Natural killer cell (primary cell): ENCODE results near the gene TCF21. TPM values are rescaled to one million over a fixed set of nuclear protein-coding genes. Genes with fewer than 3 reads are reported as not detected.
A peak's percentile ranks its signal among the peaks of the same experiment; 100 is the strongest.

ENCODE experiments used
- ATAC-seq, 3 donors: fragments of 150-1000 bp in 2 of 3; fragments of 200-7000 bp in 1 of 3; cut with Tn5 transposase; 1 replicate in 1 of 3; 2 replicates in 2 of 3; pipeline ENCODE4 v1.10.0; 2021; ENCODE audit warnings: mild to moderate bottlenecking in 2 of 3, moderate library complexity in 2 of 3
- DNase-seq, 2 donors: peaks; one replicate each; pipeline versions ENCODE4 v3.0.0 to v3.0.0-alpha.2; 2013 to 2021; ENCODE audit warnings: mixed read lengths in 1 of 2
- H3K27ac ChIP-seq: one replicate; pipeline ENCODE4 v1.5.1; 2013; ENCODE audit warnings: mild to moderate bottlenecking, low read length
- H3K27me3 ChIP-seq: one replicate; pipeline ENCODE4 v1.6.1; 2013; ENCODE audit warnings: low read length; ENCODE audit not compliant: control insufficient read depth, insufficient read depth
- H3K36me3 ChIP-seq: one replicate; pipeline ENCODE4 v1.6.1; 2013; ENCODE audit warnings: low read length; ENCODE audit not compliant: control insufficient read depth, insufficient read depth
- H3K4me1 ChIP-seq: one replicate; pipeline ENCODE4 v1.6.1; 2013; ENCODE audit warnings: low read length; ENCODE audit not compliant: control insufficient read depth, insufficient read depth
- H3K4me3 ChIP-seq: one replicate; pipeline ENCODE4 v1.5.1; 2013; ENCODE audit warnings: low read length
- H3K9me3 ChIP-seq: one replicate; pipeline ENCODE4 v1.6.1; 2013; ENCODE audit warnings: low read length; ENCODE audit not compliant: control insufficient read depth, insufficient read depth
- H3K27ac Mint-ChIP-seq, 2 donors: one replicate each; pipeline ENCODE4 v1.8.0; 2022; ENCODE audit warnings: mild to moderate bottlenecking in 2 of 2, mixed read lengths in 2 of 2, moderate library complexity in 1 of 2
- H3K27me3 Mint-ChIP-seq, 2 donors: one replicate each; pipeline ENCODE4 v1.8.0; 2022; ENCODE audit warnings: low read depth in 2 of 2, mixed read lengths in 2 of 2
- H3K36me3 Mint-ChIP-seq: one replicate; pipeline ENCODE4 v1.8.0; 2022; ENCODE audit warnings: mixed read lengths
- H3K4me1 Mint-ChIP-seq, 2 donors: one replicate each; pipeline ENCODE4 v1.8.0; 2022; ENCODE audit warnings: mixed read lengths in 2 of 2
- H3K4me3 Mint-ChIP-seq: one replicate; pipeline ENCODE4 v1.8.0; 2022; ENCODE audit warnings: mild to moderate bottlenecking, moderate library complexity, mixed read lengths
- H3K9me3 Mint-ChIP-seq, 2 donors: one replicate each; pipeline ENCODE4 v1.8.0; 2022; ENCODE audit warnings: mixed read lengths in 2 of 2
- WGBS: methylation state at CpG from one replicate; pipeline ENCODE4 v1.1.7; 2013; ENCODE audit warnings: missing lambda C conversion rate; ENCODE audit not compliant: insufficient coverage; 5-methylcytosine and 5-hydroxymethylcytosine counted together
- intact Hi-C: fragments of 100-400 bp; cut with micrococcal nuclease; formaldehyde crosslinking; loops from one replicate; pipeline ENCODE4 v1.14.2; 2022
- total RNA-seq, 4 donors: library from RNA; stranded (reverse); fragments of 120-200 nt in 1 of 4; gene quantifications; one replicate each; pipeline versions ENCODE4 v1.2.3 to v1.2.4, GENCODE V29; 2013 to 2022
- TF ChIP-seq, protein P1 (sequence below): fragments of 200-600 bp; IDR thresholded peaks from one replicate; pipeline ENCODE4 v1.8.0; 2022; ENCODE audit warnings: antibody characterized with exemption

TCF21 gene
- total RNA-seq, 3 donors from 2014 or later (not counting 1 experiment from before 2014, with no cell fraction given): not detected

DNA sequence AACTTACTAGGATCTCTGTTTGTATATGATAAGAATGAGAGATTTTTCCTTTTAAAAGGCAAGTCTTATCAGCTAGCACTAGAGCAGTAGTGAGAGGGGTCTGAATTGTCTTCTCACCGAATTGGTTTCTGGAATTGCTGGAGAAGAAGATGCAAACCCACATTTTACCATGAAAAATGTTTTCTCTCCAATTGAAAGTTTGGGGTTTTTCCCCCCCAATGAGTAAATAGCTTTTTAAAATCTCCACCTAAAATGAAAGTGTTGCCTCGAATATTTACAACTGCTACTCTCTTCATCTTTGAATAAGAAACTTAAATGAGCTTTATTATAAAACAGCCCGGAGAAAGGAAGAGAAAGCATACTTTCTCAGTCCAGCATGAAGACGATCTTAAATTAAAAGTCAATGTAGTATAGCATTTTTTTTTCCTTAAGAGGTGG is 1.8 kb downstream of the TCF21 start:
- Histone ChIP-seq H3K4me3 (no peak overlapping the region), H3K9me3 (no peaks in the 10 kb centered on the region), H3K27ac (no peak overlapping the region), H3K27me3 (peaks cover 53% of the 10 kb centered on the region), H3K4me1 (peaks cover 21% of the 10 kb centered on the region), H3K36me3 (no peaks in the 10 kb centered on the region)
- DNase-seq (no peak), ATAC-seq (no peak)
- Mint-ChIP-seq H3K27ac (no peak overlapping the region), H3K9me3 (no peaks in the 10 kb centered on the region), H3K4me1 (peaks cover 20 to 26% of the 10 kb centered on the region in 2 donors), H3K36me3 (no peaks in the 10 kb centered on the region), H3K4me3 (peak overlapping the region; percentile 87), H3K27me3 (peaks cover 82 to 94% of the 10 kb centered on the region in 2 donors)
- intact Hi-C loops: no loop called here
- WGBS: 8% methylated on average over 2 of the region's 4 CpGs
- TF ChIP-seq, protein P1, sequence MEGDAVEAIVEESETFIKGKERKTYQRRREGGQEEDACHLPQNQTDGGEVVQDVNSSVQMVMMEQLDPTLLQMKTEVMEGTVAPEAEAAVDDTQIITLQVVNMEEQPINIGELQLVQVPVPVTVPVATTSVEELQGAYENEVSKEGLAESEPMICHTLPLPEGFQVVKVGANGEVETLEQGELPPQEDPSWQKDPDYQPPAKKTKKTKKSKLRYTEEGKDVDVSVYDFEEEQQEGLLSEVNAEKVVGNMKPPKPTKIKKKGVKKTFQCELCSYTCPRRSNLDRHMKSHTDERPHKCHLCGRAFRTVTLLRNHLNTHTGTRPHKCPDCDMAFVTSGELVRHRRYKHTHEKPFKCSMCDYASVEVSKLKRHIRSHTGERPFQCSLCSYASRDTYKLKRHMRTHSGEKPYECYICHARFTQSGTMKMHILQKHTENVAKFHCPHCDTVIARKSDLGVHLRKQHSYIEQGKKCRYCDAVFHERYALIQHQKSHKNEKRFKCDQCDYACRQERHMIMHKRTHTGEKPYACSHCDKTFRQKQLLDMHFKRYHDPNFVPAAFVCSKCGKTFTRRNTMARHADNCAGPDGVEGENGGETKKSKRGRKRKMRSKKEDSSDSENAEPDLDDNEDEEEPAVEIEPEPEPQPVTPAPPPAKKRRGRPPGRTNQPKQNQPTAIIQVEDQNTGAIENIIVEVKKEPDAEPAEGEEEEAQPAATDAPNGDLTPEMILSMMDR: no peak

DNA sequence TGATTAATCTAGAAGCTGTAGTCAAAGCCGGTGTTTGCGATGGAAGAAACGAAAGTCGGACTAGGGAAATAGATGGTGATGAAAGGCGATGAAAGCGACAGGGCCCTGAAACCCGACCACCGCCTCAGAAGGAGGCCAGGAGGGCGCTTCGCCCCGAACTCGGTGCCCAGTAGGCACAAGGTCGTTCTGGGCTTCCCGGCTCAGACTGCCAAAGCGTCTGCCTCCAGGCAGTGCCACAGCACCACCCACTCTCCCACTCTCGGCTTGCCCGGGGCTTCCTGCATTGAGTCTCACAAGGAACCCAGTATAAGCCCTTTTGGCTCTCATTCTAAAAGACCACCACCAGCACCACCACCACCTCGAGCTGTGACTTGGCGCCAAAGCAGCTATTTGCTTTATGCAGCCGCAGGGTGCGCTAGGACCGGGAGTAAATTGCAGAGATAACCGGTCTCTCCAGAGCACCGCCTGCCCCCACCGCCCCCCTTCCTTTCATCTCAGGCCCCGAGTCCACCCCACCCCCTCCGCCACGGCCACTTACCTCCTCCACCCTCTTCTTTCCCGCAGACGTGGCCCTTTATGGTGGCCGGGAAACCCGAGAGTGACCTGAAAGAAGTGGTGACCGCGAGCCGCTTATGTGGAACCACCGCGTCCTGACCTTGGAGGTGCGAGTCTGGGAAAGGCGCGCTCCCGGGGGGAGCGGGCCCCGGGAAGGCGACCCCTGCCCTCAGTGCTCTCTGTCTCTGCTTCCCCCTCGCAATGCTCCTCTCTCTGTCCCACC is 2.4 kb downstream of the TCF21 start:
- Mint-ChIP-seq H3K27ac (no peak overlapping the region), H3K36me3 (no peaks in the 10 kb centered on the region), H3K4me3 (peak overlapping the region; percentile 87), H3K4me1 (peaks cover 20 to 26% of the 10 kb centered on the region in 2 donors), H3K9me3 (no peaks in the 10 kb centered on the region), H3K27me3 (peaks cover 82 to 100% of the 10 kb centered on the region in 2 donors)
- peaks cover 21% of the 10 kb centered on the region for H3K4me1 ChIP-seq
- intact Hi-C loops: no loop called here
- DNase-seq (peak in 1 of 2 donors; percentile 18), ATAC-seq (peak in 2 of 3 donors; percentile 27 to 30)
- H3K36me3 ChIP-seq: no peaks in the 10 kb centered on the region
- H3K4me3 ChIP-seq: no peak overlapping the region
- no peak overlapping the region for H3K27ac ChIP-seq
- H3K9me3 ChIP-seq: no peaks in the 10 kb centered on the region
- peaks cover 58% of the 10 kb centered on the region for H3K27me3 ChIP-seq
- TF ChIP-seq, protein P1: no peak
- WGBS: 3% methylated on average over 45 of the region's 45 CpGs

DNA sequence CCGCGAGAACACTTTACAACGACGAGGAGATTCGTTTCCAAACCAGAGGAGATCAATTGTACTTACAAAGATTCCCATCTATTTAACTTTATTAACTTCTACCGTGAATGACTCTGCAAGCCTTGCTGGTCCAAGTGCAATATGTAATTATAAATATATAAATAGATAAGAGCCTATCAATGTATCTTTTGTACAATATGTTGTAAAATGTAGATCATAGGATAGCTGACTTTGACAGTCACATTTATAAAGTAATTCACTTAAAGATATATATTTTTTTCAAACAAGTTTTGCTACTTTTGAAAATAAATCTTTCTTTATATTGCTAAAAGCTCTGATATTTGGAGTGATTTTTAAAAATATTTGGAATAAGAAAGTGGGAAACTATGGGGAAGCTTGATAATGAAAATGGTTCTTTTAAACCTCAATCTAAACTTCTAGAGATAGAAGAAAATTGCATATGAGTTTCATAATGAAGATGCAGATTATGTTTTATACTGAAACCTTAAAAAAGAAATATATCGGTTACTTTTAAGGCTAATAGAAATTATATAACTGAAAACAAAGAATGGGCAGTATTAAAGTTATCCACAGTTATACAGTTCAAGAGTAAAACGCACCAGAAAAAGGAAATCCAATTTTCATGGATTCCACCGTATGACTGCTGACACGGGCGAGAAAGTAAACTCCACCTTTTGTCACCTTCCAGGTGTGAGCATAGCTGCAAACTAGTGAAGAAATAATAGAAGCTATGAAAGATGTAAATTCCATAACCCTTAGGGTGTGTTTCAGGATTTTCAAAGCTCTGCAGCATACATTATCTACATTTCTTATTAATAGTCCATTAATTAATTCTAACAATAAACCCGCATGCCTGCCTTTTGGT is 3.3 kb downstream of the TCF21 start:
- peaks cover 63% of the 10 kb centered on the region for H3K27me3 ChIP-seq

More for the DNA sequence above, 3.3 kb downstream of the TCF21 start:
- H3K9me3 ChIP-seq: no peaks in the 10 kb centered on the region
- DNase-seq (no peak), ATAC-seq (no peak)
- H3K36me3 ChIP-seq: no peaks in the 10 kb centered on the region
- no peak overlapping the region for H3K27ac ChIP-seq
- Mint-ChIP-seq H3K9me3 (no peaks in the 10 kb centered on the region), H3K4me3 (peak overlapping the region; percentile 65), H3K27ac (no peak overlapping the region), H3K27me3 (peaks cover 82 to 100% of the 10 kb centered on the region in 2 donors), H3K36me3 (no peaks in the 10 kb centered on the region), H3K4me1 (peaks cover 20 to 26% of the 10 kb centered on the region in 2 donors)
- WGBS: 17% methylated on average over 10 of the region's 12 CpGs
- H3K4me1 ChIP-seq: peaks cover 21% of the 10 kb centered on the region
- intact Hi-C loops: no loop called here
- TF ChIP-seq, protein P1: no peak
- no peak overlapping the region for H3K4me3 ChIP-seq
